Liver (tissue), 9 donors: ENCODE results near the gene INTS1. TPM values are rescaled to one million over a fixed set of nuclear protein-coding genes. Genes with fewer than 3 reads are reported as not detected.

Experiments
- DNase-seq: peaks from one replicate; pipeline ENCODE4 v3.0.0-alpha.2; 2017; ENCODE audit warnings: low spot score
- H3K27ac ChIP-seq, 2 donors: one replicate each; pipeline ENCODE4 v1.7.0; 2013; ENCODE audit warnings: inconsistent platforms in 2 of 2, low read length in 2 of 2, control low read depth in 1 of 2, low read depth in 1 of 2, mild to moderate bottlenecking in 1 of 2
- H3K27me3 ChIP-seq, 4 donors: one replicate each; pipeline versions ENCODE4 v1.6.1 to v1.7.0; 2013; ENCODE audit warnings: low read length in 3 of 4, inconsistent platforms in 1 of 4, mild to moderate bottlenecking in 1 of 4, moderate library complexity in 1 of 4; ENCODE audit not compliant: control insufficient read depth in 4 of 4, insufficient read depth in 4 of 4
- H3K36me3 ChIP-seq, 4 donors: one replicate each; pipeline versions ENCODE4 v1.6.1 to v1.7.0; 2013; ENCODE audit warnings: low read length in 3 of 4, mild to moderate bottlenecking in 3 of 4, low read depth in 1 of 4, moderate library complexity in 1 of 4; ENCODE audit not compliant: control insufficient read depth in 4 of 4, insufficient read depth in 3 of 4
- H3K4me1 ChIP-seq, 4 donors: one replicate each; pipeline versions ENCODE4 v1.6.1 to v1.7.0; 2013; ENCODE audit warnings: low read length in 3 of 4, mild to moderate bottlenecking in 3 of 4, moderate library complexity in 1 of 4; ENCODE audit not compliant: control insufficient read depth in 4 of 4, insufficient read depth in 4 of 4
- H3K4me3 ChIP-seq, 3 donors: one replicate each; pipeline versions ENCODE4 v1.6.1 to v1.7.0; 2013; ENCODE audit warnings: low read length in 3 of 3, control low read depth in 1 of 3, low read depth in 1 of 3, mild to moderate bottlenecking in 1 of 3
- H3K9ac ChIP-seq, 2 donors: one replicate each; pipeline ENCODE4 v1.7.0; 2013; ENCODE audit warnings: low read length in 2 of 2, mild to moderate bottlenecking in 2 of 2, moderate library complexity in 2 of 2, control low read depth in 1 of 2, low read depth in 1 of 2
- H3K9me3 ChIP-seq, 4 donors: one replicate each; pipeline versions ENCODE4 v1.6.1 to v1.7.0; 2013; ENCODE audit warnings: low read length in 3 of 4; ENCODE audit not compliant: control insufficient read depth in 4 of 4
- CTCF ChIP-seq: fragments of 150-350 bp; IDR thresholded peaks from 2 replicates; pipeline ENCODE4 v1.5.1; 2017; ENCODE audit warnings: improper control_type of control experiment, low read depth, low read length; ENCODE audit not compliant: missing input control
- EGR1 ChIP-seq, 2 donors: IDR thresholded peaks; 2 replicates each; pipeline ENCODE4 v1.6.1; 2016 to 2018; ENCODE audit warnings: antibody characterized with exemption in 2 of 2, low read depth in 2 of 2
- FOXA1 ChIP-seq: IDR thresholded peaks from 2 replicates; pipeline ENCODE4 v1.6.1; 2016; ENCODE audit warnings: antibody characterized with exemption
- FOXA2 ChIP-seq: IDR thresholded peaks from 2 replicates; pipeline ENCODE4 v1.6.1; 2016; ENCODE audit warnings: antibody characterized with exemption
- GABPA ChIP-seq, 2 donors: IDR thresholded peaks in 1 of 2; conservative IDR thresholded peaks in 1 of 2; 2 replicates each; pipeline ENCODE4 v1.6.1; 2016; ENCODE audit warnings: antibody characterized with exemption in 2 of 2, mild to moderate bottlenecking in 1 of 2, moderate library complexity in 1 of 2
- HNF4A ChIP-seq, 2 donors: conservative IDR thresholded peaks; 2 replicates each; pipeline ENCODE4 v1.6.1; 2016; ENCODE audit warnings: antibody characterized with exemption in 2 of 2, mild to moderate bottlenecking in 2 of 2
- HNF4G ChIP-seq: IDR thresholded peaks from 2 replicates; pipeline ENCODE4 v1.6.1; 2016; ENCODE audit warnings: antibody characterized with exemption
- NR2F2 ChIP-seq: IDR thresholded peaks from 2 replicates; pipeline ENCODE4 v1.6.1; 2016; ENCODE audit warnings: antibody characterized with exemption
- RAD21 ChIP-seq, 2 donors: IDR thresholded peaks; 2 replicates each; pipeline ENCODE4 v1.6.1; 2016; ENCODE audit warnings: antibody characterized with exemption in 2 of 2, mild to moderate bottlenecking in 2 of 2
- REST ChIP-seq: IDR thresholded peaks from 2 replicates; pipeline ENCODE4 v1.6.1; 2016; ENCODE audit warnings: antibody characterized with exemption, mild to moderate bottlenecking
- RXRA ChIP-seq, 2 donors: IDR thresholded peaks; 2 replicates each; pipeline ENCODE4 v1.6.1; 2017 to 2018; ENCODE audit warnings: antibody characterized with exemption in 2 of 2, mild to moderate bottlenecking in 1 of 2
- SP1 ChIP-seq: IDR thresholded peaks from 2 replicates; pipeline ENCODE4 v1.6.1; 2018; ENCODE audit warnings: antibody characterized with exemption, mild to moderate bottlenecking
- YY1 ChIP-seq: IDR thresholded peaks from 2 replicates; pipeline ENCODE4 v1.6.1; 2016; ENCODE audit warnings: antibody characterized with exemption, mild to moderate bottlenecking
- ZBTB33 ChIP-seq: IDR thresholded peaks from 2 replicates; pipeline ENCODE4 v1.6.1; 2016; ENCODE audit warnings: antibody characterized with exemption
- WGBS: extraction: QIAGEN DNeasy Blood & Tissue Kit; methylation state at CpG from one replicate; pipeline ENCODE4 v1.1.7; 2013; 5-methylcytosine and 5-hydroxymethylcytosine counted together
- polyA plus RNA-seq, 2 donors: library from polyadenylated mRNA; stranded (reverse) in 1 of 2; unstranded in 1 of 2; fragments of 200-250 nt in 1 of 2; fragments of >200 nt in 1 of 2; fragmentation: Nextera tagmentation in 1 of 2; extraction: Ambion mirVana in 1 of 2; gene quantifications; one replicate each; pipeline versions ENCODE4 v1.2.1 to v1.2.3, GENCODE V29; 2013 to 2015
- total RNA-seq, 2 donors: library from RNA; depleted of rRNA; stranded (reverse); fragments of >200 nt; gene quantifications; one replicate each; pipeline ENCODE4 v1.2.3, GENCODE V29; 2014
- donor health status: healthy.
- donor health status: healthy.
- donor health status: healthy.
- donor health status: healthy.
- donor health status: healthy.

The INTS1 gene
- total and polyA plus RNA-seq, 4 donors, result 14.6 to 37.9 (median 30.7) TPM

GRCh38 chr7:1494866-1495563, 9.2 kb downstream of the INTS1 start:
- no peak overlapping the region for H3K4me3 ChIP-seq
- H3K9ac ChIP-seq, result no peak overlapping the region
- H3K36me3 ChIP-seq, result peaks cover 12 to 72% (median 22%) of the 10 kb centered on the region in 4 donors
- 95% methylated on average over 27 of the region's 27 CpGs for WGBS
- H3K27me3 ChIP-seq, result no peaks in the 10 kb centered on the region
- no peak for DNase-seq
- H3K27ac ChIP-seq, result no peak overlapping the region
- TF ChIP-seq EGR1 (IDR thresholded peaks at IDR 0.05; ENCODE audit: low read depth in 2 of 2) (no peak), HNF4A (conservative IDR thresholded peaks at IDR 0.05) (no peak), SP1 (no peak), ZBTB33 (no peak), RAD21 (IDR thresholded peaks at IDR 0.05) (no peak), HNF4G (no peak), FOXA1 (no peak), GABPA (IDR thresholded peaks at IDR 0.05 in 1 of 2, conservative IDR thresholded peaks at IDR 0.05 in 1 of 2) (no peak), NR2F2 (no peak), REST (no peak), YY1 (no peak), FOXA2 (no peak)
- no peaks in the 10 kb centered on the region for H3K9me3 ChIP-seq
- no peaks in the 10 kb centered on the region for H3K4me1 ChIP-seq

- no peaks in the 10 kb centered on the region for H3K9me3 ChIP-seq
- H3K27me3 ChIP-seq, result no peaks in the 10 kb centered on the region
- H3K27ac ChIP-seq, result no peak overlapping the region
- H3K36me3 ChIP-seq, result peaks cover 10 to 72% (median 24%) of the 10 kb centered on the region in 4 donors
- no peak overlapping the region for H3K9ac ChIP-seq
- H3K4me1 ChIP-seq, result no peaks in the 10 kb centered on the region
- H3K4me3 ChIP-seq, result no peak overlapping the region
- no peak for DNase-seq
- WGBS, result 93% methylated on average over 25 of the region's 25 CpGs
- TF ChIP-seq FOXA1 (no peak), FOXA2 (no peak), RXRA (IDR thresholded peaks at IDR 0.05) (no peak), HNF4G (no peak), ZBTB33 (no peak), CTCF (no peak), YY1 (no peak), REST (no peak), HNF4A (conservative IDR thresholded peaks at IDR 0.05) (no peak), GABPA (IDR thresholded peaks at IDR 0.05 in 1 of 2, conservative IDR thresholded peaks at IDR 0.05 in 1 of 2) (no peak), SP1 (no peak)
These were observed 9.7 kb downstream of the INTS1 start for GRCh38 chr7:1494447-1494846.
